H9 (cell line): ENCODE measurements around the gene RBM48. TPM values are rescaled to one million over a fixed set of nuclear protein-coding genes. Genes with fewer than 3 reads are reported as not detected.

Experiments used
- DNase-seq: peaks from one replicate; pipeline ENCODE4 v3.0.0-alpha.2; 2017
- H2AFZ ChIP-seq: one replicate; pipeline ENCODE4 v1.6.1; 2013; ENCODE audit warnings: mild to moderate bottlenecking, low read length, control low read depth, moderate library complexity
- H2AK5ac ChIP-seq: 2 replicates; pipeline ENCODE4 v1.6.1; 2013; ENCODE audit warnings: low read length, control low read depth, mixed read lengths; ENCODE audit not compliant: insufficient read length
- H2BK120ac ChIP-seq: one replicate; pipeline ENCODE4 v1.6.1; 2013; ENCODE audit warnings: low read depth, mild to moderate bottlenecking, low read length, control low read depth, inconsistent platforms; ENCODE audit not compliant: poor library complexity, severe bottlenecking
- H2BK12ac ChIP-seq: 2 replicates; pipeline ENCODE4 v1.6.1; 2013; ENCODE audit warnings: low read length, control low read depth, mixed read lengths, low read depth; ENCODE audit not compliant: insufficient read length
- H2BK15ac ChIP-seq: 2 replicates; pipeline ENCODE4 v1.6.1; 2013; ENCODE audit warnings: low read depth, low read length, control low read depth
- H2BK20ac ChIP-seq: one replicate; pipeline ENCODE4 v1.6.1; 2013; ENCODE audit warnings: low read depth, mild to moderate bottlenecking, low read length, control low read depth, inconsistent platforms; ENCODE audit not compliant: poor library complexity, severe bottlenecking
- H2BK5ac ChIP-seq: 2 replicates; pipeline ENCODE4 v1.6.1; 2013; ENCODE audit warnings: low read length, control low read depth, mixed read lengths; ENCODE audit not compliant: insufficient read length
- H3K14ac ChIP-seq: 2 replicates; pipeline ENCODE4 v1.6.1; 2013; ENCODE audit warnings: low read length, control low read depth; ENCODE audit not compliant: insufficient read depth
- H3K18ac ChIP-seq: 2 replicates; pipeline ENCODE4 v1.6.1; 2013; ENCODE audit warnings: low read depth, mild to moderate bottlenecking, mixed read lengths, low read length, control low read depth; ENCODE audit not compliant: insufficient read length
- H3K23ac ChIP-seq: 2 replicates; pipeline ENCODE4 v1.6.1; 2013; ENCODE audit warnings: low read length, control low read depth, mixed read lengths, low read depth; ENCODE audit not compliant: insufficient read length
- H3K23me2 ChIP-seq: 2 replicates; pipeline ENCODE4 v1.6.1; 2013; ENCODE audit warnings: low read depth, mild to moderate bottlenecking, mixed read lengths, low read length, control low read depth; ENCODE audit not compliant: insufficient read length, poor library complexity, severe bottlenecking
- H3K27ac ChIP-seq: 2 replicates; pipeline ENCODE4 v1.5.1; 2013; ENCODE audit warnings: low read length, control low read depth, mixed read lengths, low read depth; ENCODE audit not compliant: insufficient read length
- H3K27me3 ChIP-seq: 2 replicates; pipeline ENCODE4 v1.6.1; 2013; ENCODE audit warnings: low read length, control low read depth, inconsistent platforms; ENCODE audit not compliant: insufficient read depth
- H3K4ac ChIP-seq: 2 replicates; pipeline ENCODE4 v1.6.1; 2013; ENCODE audit warnings: low read depth, mild to moderate bottlenecking, control low read depth, inconsistent platforms, low read length, moderate library complexity
- H3K4me1 ChIP-seq: 2 replicates; pipeline ENCODE4 v1.6.1; 2013; ENCODE audit warnings: low read length, control low read depth, inconsistent platforms; ENCODE audit not compliant: insufficient read depth
- H3K4me2 ChIP-seq: 2 replicates; pipeline ENCODE4 v1.6.1; 2013; ENCODE audit warnings: low read length, control low read depth, mixed read lengths; ENCODE audit not compliant: insufficient read length, insufficient read depth
- H3K56ac ChIP-seq: 2 replicates; pipeline ENCODE4 v1.6.1; 2013; ENCODE audit warnings: low read depth, mild to moderate bottlenecking, mixed read lengths, low read length, control low read depth; ENCODE audit not compliant: insufficient read length
- H3K79me1 ChIP-seq: 2 replicates; pipeline ENCODE4 v1.6.1; 2013; ENCODE audit warnings: low read depth, mild to moderate bottlenecking, moderate library complexity, low read length, control low read depth, inconsistent platforms; ENCODE audit not compliant: insufficient read depth, poor library complexity, severe bottlenecking
- H3K79me2 ChIP-seq: 2 replicates; pipeline ENCODE4 v1.6.1; 2013; ENCODE audit warnings: low read length, control low read depth, inconsistent platforms; ENCODE audit not compliant: insufficient read depth
- H3K9ac ChIP-seq: 2 replicates; pipeline ENCODE4 v1.6.1; 2013; ENCODE audit warnings: low read length, control low read depth, mixed read lengths; ENCODE audit not compliant: insufficient read length; ENCODE audit errors: extremely low read depth
- H3K9me3 ChIP-seq: one replicate; pipeline ENCODE4 v1.6.1; 2013; ENCODE audit warnings: low read depth, low read length, inconsistent platforms; ENCODE audit not compliant: control insufficient read depth
- H3T11ph ChIP-seq: one replicate; pipeline ENCODE4 v1.6.1; 2013; ENCODE audit warnings: mild to moderate bottlenecking, low read length, control low read depth, inconsistent platforms
- H4K20me1 ChIP-seq: one replicate; pipeline ENCODE4 v1.6.1; 2013; ENCODE audit not compliant: control insufficient read depth, insufficient read length, insufficient read depth
- H4K5ac ChIP-seq: 2 replicates; pipeline ENCODE4 v1.6.1; 2013; ENCODE audit warnings: low read depth, mild to moderate bottlenecking, mixed read lengths, low read length, control low read depth; ENCODE audit not compliant: insufficient read length
- H4K8ac ChIP-seq: replicated peaks from 2 replicates; pipeline ENCODE4 v1.6.1; 2013; ENCODE audit warnings: low read length, control low read depth, mixed read lengths, low read depth; ENCODE audit not compliant: insufficient read length
- H4K91ac ChIP-seq: 2 replicates; pipeline ENCODE4 v1.6.1; 2013; ENCODE audit warnings: low read depth, mild to moderate bottlenecking, moderate library complexity, mixed read lengths, low read length, control low read depth; ENCODE audit not compliant: insufficient read length
- H3K27ac Mint-ChIP-seq, 3 experiments: 2 replicates in 2 of 3; 3 replicates in 1 of 3; pipeline ENCODE4 v1.8.0; 2020 to 2021; ENCODE audit warnings: mixed read lengths in 3 of 3, mild to moderate bottlenecking in 1 of 3, moderate library complexity in 1 of 3
- H3K27me3 Mint-ChIP-seq: 2 replicates; pipeline ENCODE4 v1.8.0; 2021; ENCODE audit warnings: low read depth, mild to moderate bottlenecking, moderate library complexity, mixed read lengths
- H3K36me3 Mint-ChIP-seq, 3 experiments: 2 replicates in 2 of 3; 3 replicates in 1 of 3; pipeline ENCODE4 v1.8.0; 2020 to 2021; ENCODE audit warnings: low read depth in 3 of 3, mixed read lengths in 3 of 3; ENCODE audit not compliant: insufficient read depth in 1 of 3
- H3K4me1 Mint-ChIP-seq, 2 experiments: 2 replicates each; pipeline ENCODE4 v1.8.0; 2020; ENCODE audit warnings: mixed read lengths in 2 of 2
- H3K4me3 Mint-ChIP-seq, 2 experiments: 2 replicates in 1 of 2; 3 replicates in 1 of 2; pipeline ENCODE4 v1.8.0; 2020 to 2021; ENCODE audit warnings: mild to moderate bottlenecking in 2 of 2, mixed read lengths in 2 of 2, moderate library complexity in 1 of 2
- H3K9me3 Mint-ChIP-seq, 2 experiments: 2 replicates in 1 of 2; 3 replicates in 1 of 2; pipeline ENCODE4 v1.8.0; 2020; ENCODE audit warnings: mild to moderate bottlenecking in 2 of 2, mixed read lengths in 2 of 2, moderate library complexity in 1 of 2
- total RNA-seq: library from RNA; stranded (reverse); gene quantifications from 2 replicates; pipeline ENCODE4 v1.2.1, GENCODE V29; 2021
- TF ChIP-seq, protein P1 (sequence below): fragments of 200-600 bp; sonication (generic); conservative IDR thresholded peaks from 3 replicates; pipeline ENCODE4 v1.8.0; 2021; ENCODE audit warnings: antibody characterized with exemption, mild to moderate bottlenecking

The RBM48 gene
- total RNA-seq, 1 experiment from 2014 or later = 12.5 TPM

GRCh38 chr7:92487804-92488203 lies 40.8 kb upstream of the RBM48 start:
- H3K9ac ChIP-seq = no peak overlapping the region

More at GRCh38 chr7:92487804-92488203, 40.8 kb upstream of the RBM48 start:
- Histone ChIP-seq H3K79me1 (no peaks in the 10 kb centered on the region), H4K20me1 (no peaks in the 10 kb centered on the region), H3K9me3 (no peaks in the 10 kb centered on the region), H3K18ac (no peak overlapping the region), H2BK12ac (no peak overlapping the region), H4K91ac (no peak overlapping the region), H2BK120ac (no peak overlapping the region), H2AFZ (no peak overlapping the region), H4K5ac (no peak overlapping the region), H2AK5ac (no peak overlapping the region), H2BK20ac (no peak overlapping the region), H3K23ac (no peak overlapping the region), H3K4ac (no peak overlapping the region), H3T11ph (no peak overlapping the region), H3K14ac (no peak overlapping the region), H2BK15ac (no peak overlapping the region), H3K27me3 (no peaks in the 10 kb centered on the region), H2BK5ac (no peak overlapping the region), H4K8ac (no peak overlapping the region), H3K4me2 (no peak overlapping the region), H3K79me2 (no peaks in the 10 kb centered on the region), H3K23me2 (no peaks in the 10 kb centered on the region), H3K56ac (no peak overlapping the region), H3K27ac (no peak overlapping the region), H3K4me1 (no peaks in the 10 kb centered on the region)
- no peaks in the 10 kb centered on the region for H3K27me3 Mint-ChIP-seq
- no peaks in the 10 kb centered on the region for H3K4me1 Mint-ChIP-seq
- DNase-seq = no peak
- no peaks in the 10 kb centered on the region for H3K9me3 Mint-ChIP-seq
- peaks cover 17 to 54% (median 45%) of the 10 kb centered on the region in 3 experiments; a peak in 6 of 7 replicates for H3K36me3 Mint-ChIP-seq
- TF ChIP-seq, protein P1, sequence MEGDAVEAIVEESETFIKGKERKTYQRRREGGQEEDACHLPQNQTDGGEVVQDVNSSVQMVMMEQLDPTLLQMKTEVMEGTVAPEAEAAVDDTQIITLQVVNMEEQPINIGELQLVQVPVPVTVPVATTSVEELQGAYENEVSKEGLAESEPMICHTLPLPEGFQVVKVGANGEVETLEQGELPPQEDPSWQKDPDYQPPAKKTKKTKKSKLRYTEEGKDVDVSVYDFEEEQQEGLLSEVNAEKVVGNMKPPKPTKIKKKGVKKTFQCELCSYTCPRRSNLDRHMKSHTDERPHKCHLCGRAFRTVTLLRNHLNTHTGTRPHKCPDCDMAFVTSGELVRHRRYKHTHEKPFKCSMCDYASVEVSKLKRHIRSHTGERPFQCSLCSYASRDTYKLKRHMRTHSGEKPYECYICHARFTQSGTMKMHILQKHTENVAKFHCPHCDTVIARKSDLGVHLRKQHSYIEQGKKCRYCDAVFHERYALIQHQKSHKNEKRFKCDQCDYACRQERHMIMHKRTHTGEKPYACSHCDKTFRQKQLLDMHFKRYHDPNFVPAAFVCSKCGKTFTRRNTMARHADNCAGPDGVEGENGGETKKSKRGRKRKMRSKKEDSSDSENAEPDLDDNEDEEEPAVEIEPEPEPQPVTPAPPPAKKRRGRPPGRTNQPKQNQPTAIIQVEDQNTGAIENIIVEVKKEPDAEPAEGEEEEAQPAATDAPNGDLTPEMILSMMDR = no peak
- no peak overlapping the region for H3K27ac Mint-ChIP-seq
- no peak overlapping the region for H3K4me3 Mint-ChIP-seq
